GM23248 (cell line): ENCODE measurements around the gene ASS1. TPM values are rescaled to one million over a fixed set of nuclear protein-coding genes. Genes with fewer than 3 reads are reported as not detected.
A peak's percentile ranks its signal among the peaks of the same experiment; 100 is the strongest.

Experiments used
- DNase-seq: peaks from one replicate; pipeline ENCODE4 v3.0.0-alpha.2; 2015
- H2AFZ ChIP-seq: fragments of 200-600 bp; sonication (generic); 2 replicates; pipeline ENCODE4 v1.6.1; 2016; ENCODE audit warnings: antibody characterized with exemption
- H3F3A ChIP-seq: fragments of 200-600 bp; sonication (generic); 2 replicates; pipeline ENCODE4 v1.6.1; 2016; ENCODE audit warnings: mild to moderate bottlenecking, antibody characterized with exemption, mixed run types; ENCODE audit not compliant: insufficient read depth
- H3K27ac ChIP-seq: fragments of 200-600 bp; sonication (generic); 2 replicates; pipeline ENCODE4 v1.5.1; 2016; ENCODE audit warnings: mild to moderate bottlenecking
- H3K27me3 ChIP-seq: fragments of 200-600 bp; sonication (generic); replicated peaks from 2 replicates; pipeline ENCODE4 v1.6.1; 2016; ENCODE audit warnings: mild to moderate bottlenecking; ENCODE audit not compliant: insufficient read depth
- H3K36me3 ChIP-seq: fragments of 200-600 bp; sonication (generic); 2 replicates; pipeline ENCODE4 v1.6.1; 2016; ENCODE audit warnings: low read depth, mild to moderate bottlenecking
- H3K4me1 ChIP-seq: fragments of 200-600 bp; sonication (generic); 2 replicates; pipeline ENCODE4 v1.6.1; 2016; ENCODE audit warnings: mild to moderate bottlenecking; ENCODE audit not compliant: insufficient read depth
- H3K4me2 ChIP-seq: fragments of 200-600 bp; sonication (generic); one replicate; pipeline ENCODE4 v1.6.1; 2016; ENCODE audit warnings: mild to moderate bottlenecking; ENCODE audit not compliant: unreplicated experiment
- H3K4me3 ChIP-seq: fragments of 200-600 bp; sonication (generic); 2 replicates; pipeline ENCODE4 v1.5.1; 2016; ENCODE audit warnings: mild to moderate bottlenecking
- H3K79me2 ChIP-seq: fragments of 200-600 bp; sonication (generic); 2 replicates; pipeline ENCODE4 v1.6.1; 2016; ENCODE audit warnings: mild to moderate bottlenecking; ENCODE audit not compliant: insufficient read depth
- H3K9ac ChIP-seq: fragments of 200-600 bp; sonication (generic); 2 replicates; pipeline ENCODE4 v1.6.1; 2016; ENCODE audit warnings: mild to moderate bottlenecking
- H3K9me2 ChIP-seq: fragments of 200-600 bp; sonication (generic); 2 replicates; pipeline ENCODE4 v1.6.1; 2016; ENCODE audit warnings: mixed run types, mild to moderate bottlenecking, moderate library complexity; ENCODE audit not compliant: insufficient read depth
- H3K9me3 ChIP-seq: fragments of 200-600 bp; sonication (generic); one replicate; pipeline ENCODE4 v1.6.1; 2017; ENCODE audit warnings: low read depth
- H4K20me1 ChIP-seq: fragments of 200-600 bp; sonication (generic); 2 replicates; pipeline ENCODE4 v1.6.0; 2016; ENCODE audit not compliant: insufficient read depth
- EZH2 ChIP-seq: fragments of 200-600 bp; sonication (generic); IDR thresholded peaks from 2 replicates; pipeline ENCODE4 v1.6.1; 2018; ENCODE audit warnings: antibody characterized with exemption, mild to moderate bottlenecking; ENCODE audit not compliant: insufficient read depth, poor library complexity, severe bottlenecking
- EZH2phosphoT487 ChIP-seq: fragments of 200-600 bp; sonication (generic); IDR thresholded peaks from 2 replicates; pipeline ENCODE4 v1.6.1; 2018; ENCODE audit warnings: antibody characterized with exemption, moderate library complexity, mild to moderate bottlenecking, low read depth; ENCODE audit not compliant: insufficient read depth
- WGBS, 2 experiments: methylation state at CpG; one replicate each; pipeline ENCODE4 v1.1.6; 2015 to 2017; ENCODE audit warnings: low lambda C conversion rate in 2 of 2, low coverage in 1 of 2; ENCODE audit errors: missing lambda C conversion rate in 2 of 2; 5-methylcytosine and 5-hydroxymethylcytosine counted together
- in situ Hi-C: fragments of 300-500 bp; cut with MboI; formaldehyde crosslinking; loops from 2 replicates; pipeline ENCODE4 v1.15.0; 2020
- polyA plus RNA-seq: library from polyadenylated mRNA; unstranded; fragments of >200 nt; fragmentation: Nextera tagmentation; extraction: Ambion mirVana; gene quantifications from 2 replicates; pipeline ENCODE4 v1.2.1, GENCODE V29; 2016
- total RNA-seq: library from RNA; depleted of rRNA; stranded (reverse); fragments of >200 nt; shearing (Covaris generic); gene quantifications from 2 replicates; pipeline ENCODE4 v1.2.3, GENCODE V29; 2014

The ASS1 gene
- total and polyA plus RNA-seq, 2 experiments from 2014 or later = 124 to 216 TPM

DNA sequence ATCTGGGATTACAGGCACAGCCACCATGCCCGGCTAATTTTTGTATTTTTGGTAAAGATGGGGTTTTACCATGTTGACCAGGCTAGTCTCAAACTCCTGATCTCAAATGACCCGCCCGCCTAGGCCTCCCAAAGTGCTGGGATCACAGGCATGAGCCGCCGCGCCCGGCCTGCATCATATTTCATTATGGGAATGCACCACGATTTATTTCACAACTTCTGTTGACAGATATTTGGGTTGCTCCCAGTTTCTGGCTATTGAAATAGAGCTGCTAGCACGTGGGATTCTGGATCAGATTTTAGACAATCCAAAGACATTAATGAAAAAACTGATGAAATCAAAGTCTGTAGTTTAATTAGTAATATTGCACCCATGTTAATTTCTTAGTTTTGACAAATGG is 86.2 kb downstream of the ASS1 start:
- peak; percentile 39 for DNase-seq
- Histone ChIP-seq H4K20me1 (no peaks in the 10 kb centered on the region), H3K27ac (no peak overlapping the region), H3F3A (no peaks in the 10 kb centered on the region), H3K9me2 (no peaks in the 10 kb centered on the region), H3K79me2 (no peaks in the 10 kb centered on the region), H3K9me3 (no peaks in the 10 kb centered on the region), H3K4me3 (no peak overlapping the region), H3K9ac (no peak overlapping the region), H3K27me3 (0 out of 2 replicates have a peak, but pooled peaks cover 17% of the 10 kb centered on the region), H3K36me3 (no peaks in the 10 kb centered on the region), H2AFZ (no peak overlapping the region), H3K4me1 (no peaks in the 10 kb centered on the region), H3K4me2 (no peak overlapping the region)
- in situ Hi-C loops = no loop called here
- 14% methylated on average over 9 of the region's 9 CpGs for WGBS, 2 experiments
- TF ChIP-seq EZH2phosphoT487 (no peak), EZH2 (no peak)

DNA sequence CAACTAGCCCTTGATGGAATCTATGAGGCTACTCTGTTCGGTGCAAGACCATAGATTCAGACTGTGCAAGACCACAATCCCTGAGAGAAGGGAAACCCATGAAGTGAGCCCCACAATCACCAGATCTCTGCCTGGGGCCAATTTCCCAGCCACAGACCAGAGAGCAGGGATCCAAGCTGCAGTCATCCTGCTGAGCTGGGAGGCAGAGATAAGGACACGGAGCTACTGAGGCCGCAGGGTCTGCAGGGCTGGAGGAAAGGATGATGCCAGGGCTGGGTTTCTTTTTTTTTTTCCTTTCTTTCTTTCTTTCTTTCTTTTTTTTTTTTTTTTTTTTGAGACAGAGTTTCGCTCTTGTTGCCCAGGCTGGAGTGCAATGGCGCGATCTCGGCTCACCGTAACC is 86.9 kb downstream of the ASS1 start:
- H3K9me2 ChIP-seq = no peaks in the 10 kb centered on the region
- DNase-seq = no peak
- no peaks in the 10 kb centered on the region for H3F3A ChIP-seq
- H3K79me2 ChIP-seq = no peaks in the 10 kb centered on the region
- no peaks in the 10 kb centered on the region for H3K4me1 ChIP-seq
- in situ Hi-C loops = no loop called here
- H3K27me3 ChIP-seq = 0 out of 2 replicates have a peak, but pooled peaks cover 13% of the 10 kb centered on the region
- H3K4me3 ChIP-seq = no peak overlapping the region
- no peak for TF ChIP-seq EZH2
- WGBS, 2 experiments = 80 to 86% methylated on average over 8 of the region's 8 CpGs
- no peaks in the 10 kb centered on the region for H3K9me3 ChIP-seq
- no peak overlapping the region for H3K4me2 ChIP-seq
- H2AFZ ChIP-seq = no peak overlapping the region
- H3K27ac ChIP-seq = no peak overlapping the region
- no peaks in the 10 kb centered on the region for H3K36me3 ChIP-seq
- no peaks in the 10 kb centered on the region for H4K20me1 ChIP-seq
- no peak overlapping the region for H3K9ac ChIP-seq

DNA sequence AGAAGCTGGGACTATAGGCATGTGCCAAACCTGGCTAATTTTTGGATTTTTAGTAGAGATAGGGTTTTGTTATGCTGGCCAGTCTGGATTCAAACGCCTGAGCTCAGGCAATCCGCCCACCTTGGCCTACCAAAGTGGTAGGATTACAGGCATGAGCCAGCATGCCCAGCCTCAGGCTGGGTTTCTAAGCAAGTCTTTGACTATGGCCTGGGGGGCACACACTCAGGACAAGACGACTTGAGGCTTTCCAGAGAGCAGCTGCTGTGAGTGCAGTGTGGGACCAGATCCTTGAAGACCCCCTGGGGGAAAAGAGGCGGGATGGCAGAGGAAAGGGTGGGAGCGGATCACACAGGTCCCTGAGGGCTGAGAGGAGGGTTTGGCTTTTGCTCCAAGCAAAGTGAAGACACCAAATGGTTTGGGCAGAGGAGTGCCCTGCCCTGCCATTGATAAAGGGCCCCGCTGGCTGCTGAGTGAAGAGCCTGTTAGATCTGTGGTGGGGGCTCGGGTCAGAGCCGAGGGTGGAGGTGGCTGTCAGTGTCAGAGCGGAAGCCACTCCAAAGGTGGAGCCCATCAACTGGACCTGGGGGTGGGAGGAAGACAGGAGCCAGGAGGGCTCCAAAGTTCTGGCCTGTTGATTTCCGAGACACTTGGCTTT is 87.8 kb downstream of the ASS1 start:
- Histone ChIP-seq H3K27me3 (0 out of 2 replicates have a peak, but pooled peaks cover 9% of the 10 kb centered on the region), H3K36me3 (no peaks in the 10 kb centered on the region), H3K4me3 (no peak overlapping the region), H3K79me2 (no peaks in the 10 kb centered on the region), H3K4me1 (peaks cover 4% of the 10 kb centered on the region; the same call in 1 of the 2 replicates), H3K27ac (no peak overlapping the region), H4K20me1 (no peaks in the 10 kb centered on the region), H3K9ac (no peak overlapping the region), H3F3A (no peaks in the 10 kb centered on the region), H3K9me3 (no peaks in the 10 kb centered on the region), H3K9me2 (no peaks in the 10 kb centered on the region), H2AFZ (no peak overlapping the region), H3K4me2 (no peak overlapping the region)
- 76 to 79% methylated on average over 10 of the region's 10 CpGs for WGBS, 2 experiments
- TF ChIP-seq EZH2 (no peak), EZH2phosphoT487 (no peak)
- no peak for DNase-seq
- in situ Hi-C loops = no loop called here

DNA sequence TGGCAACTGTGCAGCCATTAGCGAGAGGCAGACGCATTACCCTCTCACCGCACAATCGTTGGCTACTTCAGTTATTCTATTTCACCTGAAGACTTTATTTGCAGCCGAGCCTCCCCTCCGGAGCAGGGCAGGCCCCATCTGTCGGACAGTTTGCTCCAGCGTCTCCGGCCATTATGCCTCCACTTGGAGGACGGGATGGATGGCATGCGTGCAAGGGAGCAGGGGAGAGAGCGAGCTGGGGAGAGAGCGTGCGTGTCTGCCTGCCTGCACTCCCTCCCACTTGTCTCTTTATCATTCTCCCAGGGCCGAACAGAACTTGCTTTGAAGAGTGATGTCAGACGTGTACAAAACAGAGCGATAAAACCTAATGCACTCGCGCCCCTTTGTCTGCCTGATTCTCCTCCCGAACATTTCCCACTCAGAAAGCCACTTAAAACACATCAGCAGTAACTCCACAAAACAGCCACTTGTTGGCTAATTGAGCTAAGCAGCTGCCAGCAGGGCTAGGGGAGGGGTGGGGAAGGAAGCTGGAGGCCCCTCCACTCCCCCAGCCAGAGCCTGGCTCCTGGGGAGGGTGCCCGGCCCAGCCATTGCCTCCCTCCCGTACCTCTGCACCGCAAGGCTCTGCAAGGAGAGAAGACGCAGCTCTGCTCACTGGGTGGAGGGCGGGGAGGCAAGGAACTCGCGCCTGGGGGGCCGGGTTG is 91.2 kb downstream of the ASS1 start:
- Histone ChIP-seq H3K9ac (no peak overlapping the region), H2AFZ (peak overlapping the region; percentile 28; the same call in 1 of the 2 replicates), H3K27ac (no peak overlapping the region), H3K4me3 (peak overlapping the region; percentile 41; the same call in 1 of the 2 replicates), H3K4me1 (peaks cover 9% of the 10 kb centered on the region; the same call in 1 of the 2 replicates), H3K36me3 (no peaks in the 10 kb centered on the region), H4K20me1 (no peaks in the 10 kb centered on the region), H3K27me3 (no peaks in the 10 kb centered on the region), H3F3A (no peaks in the 10 kb centered on the region), H3K79me2 (no peaks in the 10 kb centered on the region), H3K4me2 (peak overlapping the region; percentile 68), H3K9me2 (no peaks in the 10 kb centered on the region), H3K9me3 (no peaks in the 10 kb centered on the region)
- peak; percentile 57 for DNase-seq
- in situ Hi-C loops = no loop called here
- TF ChIP-seq EZH2 (no peak), EZH2phosphoT487 (no peak)
- 21 to 26% methylated on average over 21 to 28 of the region's 28 CpGs for WGBS, 2 experiments
